Vagina (tissue), 2 donors: ENCODE results near the gene CLSTN1.

Experiments used
- POLR2A ChIP-seq, 2 donors: fragments of 450-650 bp; IDR thresholded peaks; one replicate each; pipeline ENCODE4 v1.6.1; 2017; ENCODE audit warnings: antibody characterized with exemption in 2 of 2, mild to moderate bottlenecking in 2 of 2, moderate library complexity in 2 of 2
- TF ChIP-seq, protein P1 (sequence below), 3 experiments: fragments of 450-650 bp in 2 of 3; fragments of 200-600 bp in 1 of 3; sonication (generic) in 1 of 3; IDR thresholded peaks; one replicate each; pipeline ENCODE4 v1.5.1; 2017 to 2019; ENCODE audit warnings: antibody characterized with exemption in 3 of 3, mild to moderate bottlenecking in 2 of 3, moderate library complexity in 2 of 3

DNA sequence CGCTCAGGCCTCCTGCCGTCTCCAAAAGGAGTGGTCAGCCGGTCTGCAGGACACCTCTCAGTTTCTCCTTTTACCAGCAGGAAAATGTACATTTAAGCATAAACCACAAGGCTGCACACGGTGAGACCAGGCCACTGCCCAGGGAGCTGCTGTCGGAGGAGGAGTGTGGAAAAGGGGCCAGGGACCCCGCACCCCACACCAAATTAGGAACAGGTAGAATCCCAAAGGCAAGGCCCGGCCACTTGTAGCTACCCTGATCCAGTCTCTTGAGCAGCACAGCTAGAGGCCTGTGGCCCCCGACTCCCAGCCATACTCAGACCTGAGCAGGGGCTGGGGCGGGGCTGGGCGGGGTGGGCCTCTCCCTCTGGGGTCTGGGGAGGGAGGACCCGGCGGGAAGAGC, 94.2 kb downstream of the CLSTN1 start:
- TF ChIP-seq, protein P1, sequence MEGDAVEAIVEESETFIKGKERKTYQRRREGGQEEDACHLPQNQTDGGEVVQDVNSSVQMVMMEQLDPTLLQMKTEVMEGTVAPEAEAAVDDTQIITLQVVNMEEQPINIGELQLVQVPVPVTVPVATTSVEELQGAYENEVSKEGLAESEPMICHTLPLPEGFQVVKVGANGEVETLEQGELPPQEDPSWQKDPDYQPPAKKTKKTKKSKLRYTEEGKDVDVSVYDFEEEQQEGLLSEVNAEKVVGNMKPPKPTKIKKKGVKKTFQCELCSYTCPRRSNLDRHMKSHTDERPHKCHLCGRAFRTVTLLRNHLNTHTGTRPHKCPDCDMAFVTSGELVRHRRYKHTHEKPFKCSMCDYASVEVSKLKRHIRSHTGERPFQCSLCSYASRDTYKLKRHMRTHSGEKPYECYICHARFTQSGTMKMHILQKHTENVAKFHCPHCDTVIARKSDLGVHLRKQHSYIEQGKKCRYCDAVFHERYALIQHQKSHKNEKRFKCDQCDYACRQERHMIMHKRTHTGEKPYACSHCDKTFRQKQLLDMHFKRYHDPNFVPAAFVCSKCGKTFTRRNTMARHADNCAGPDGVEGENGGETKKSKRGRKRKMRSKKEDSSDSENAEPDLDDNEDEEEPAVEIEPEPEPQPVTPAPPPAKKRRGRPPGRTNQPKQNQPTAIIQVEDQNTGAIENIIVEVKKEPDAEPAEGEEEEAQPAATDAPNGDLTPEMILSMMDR (IDR thresholded peaks at IDR 0.05) = no peak
- TF ChIP-seq POLR2A (IDR thresholded peaks at IDR 0.05) = no peak
